AG10803 (cell line): Measurements from ENCODE around the gene OS9.

Experiments
- DNase-seq: peaks from one replicate; pipeline ENCODE4 v3.0.0; 2010; ENCODE audit warnings: low read depth
- H3K4me3 ChIP-seq: 2 replicates; pipeline ENCODE4 v1.5.1; 2011; ENCODE audit warnings: mild to moderate bottlenecking, low read length, control low read depth
- CTCF ChIP-seq: conservative IDR thresholded peaks from 2 replicates; pipeline ENCODE4 v1.5.1; 2011; ENCODE audit warnings: mild to moderate bottlenecking, low read length, control low read depth, inconsistent platforms

OS9 gene

GRCh38 chr12:57745485-57745881 lies 51.6 kb downstream of the OS9 start:
- TF ChIP-seq CTCF, result no peak
- DNase-seq, result no peak

GRCh38 chr12:57746025-57746424 lies 52.1 kb downstream of the OS9 start:
- peak overlapping the region; percentile 99 for H3K4me3 ChIP-seq
- no peak for TF ChIP-seq CTCF
- no peak for DNase-seq

More at GRCh38 chr12:57745485-57745881, 51.6 kb downstream of the OS9 start:
- H3K4me3 ChIP-seq, result peak overlapping the region; percentile 99

- TF ChIP-seq CTCF, result no peak
- H3K4me3 ChIP-seq, result no peak overlapping the region
- no peak for DNase-seq
These were observed 55.1 kb downstream of the OS9 start for GRCh38 chr12:57749061-57749460.

- H3K4me3 ChIP-seq, result peak overlapping the region; percentile 84
- DNase-seq, result no peak
- TF ChIP-seq CTCF, result no peak
These were observed 56.9 kb downstream of the OS9 start for GRCh38 chr12:57750561-57751431.

- DNase-seq, result no peak
- peak overlapping the region; percentile 84 for H3K4me3 ChIP-seq
- no peak for TF ChIP-seq CTCF
These were observed 57.5 kb downstream of the OS9 start for GRCh38 chr12:57751432-57751787.

- peak; percentile 100 for DNase-seq
- no peak for TF ChIP-seq CTCF
- H3K4me3 ChIP-seq, result peak within 1 kb of the TSS; percentile 84
These were observed 58.1 kb downstream of the OS9 start, which contains the start of gene CDK4 for GRCh38 chr12:57751788-57752667. Gene CDK4 (minus strand): TSS chr12:57752310. CDS start chr12:57751717, 593 bp downstream.

- no peak for DNase-seq
- TF ChIP-seq CTCF, result no peak
- H3K4me3 ChIP-seq, result peak overlapping the region; percentile 84
These were observed 58.7 kb downstream of the OS9 start for GRCh38 chr12:57752668-57753000.
